Erythroblast (primary cell): ENCODE data around the gene PCDHGC5.

Experiments used
- GATA1 ChIP-seq: IDR thresholded peaks from 2 replicates; pipeline ENCODE4 v1.6.1; 2011; ENCODE audit warnings: low read depth, mild to moderate bottlenecking, control low read depth, low read length, moderate library complexity
- POLR2A ChIP-seq: IDR thresholded peaks from 2 replicates; pipeline ENCODE4 v1.6.1; 2011; ENCODE audit warnings: mild to moderate bottlenecking, low read length

DNA sequence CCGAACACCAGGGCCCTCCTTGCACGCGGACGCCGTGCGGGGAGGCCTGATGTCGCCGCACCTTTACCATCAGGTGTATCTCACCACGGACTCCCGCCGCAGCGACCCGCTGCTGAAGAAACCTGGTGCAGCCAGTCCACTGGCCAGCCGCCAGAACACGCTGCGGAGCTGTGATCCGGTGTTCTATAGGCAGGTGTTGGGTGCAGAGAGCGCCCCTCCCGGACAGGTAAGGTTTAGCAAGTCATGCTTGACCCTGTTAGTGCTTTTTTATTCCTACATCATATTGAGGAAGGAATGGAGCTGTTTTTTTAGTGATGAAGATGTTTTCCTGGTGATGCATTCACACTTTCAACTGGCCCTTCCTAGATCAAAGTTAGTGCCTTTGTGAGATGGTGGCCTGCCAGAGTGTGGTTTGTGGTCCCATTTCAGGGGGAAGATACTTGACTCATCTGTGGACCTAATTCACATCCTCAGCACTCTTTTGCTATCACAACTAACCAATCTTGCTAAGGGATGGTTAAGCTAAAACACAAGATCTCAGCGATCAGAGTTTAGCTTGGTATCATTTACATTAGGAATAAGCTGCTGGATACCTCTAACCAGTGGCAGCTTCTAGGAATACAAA lies 10.4 kb upstream of the PCDHGC5 start:
- no peak for TF ChIP-seq POLR2A
- TF ChIP-seq GATA1, result no peak
